Measurements from ENCODE around the gene LMAN2.
A peak's percentile ranks its signal among the peaks of the same experiment; 100 is the strongest.

The LMAN2 gene

GRCh38 chr5:177304392-177305119 is 46.9 kb downstream of the LMAN2 start:
- peak overlapping the region; percentile 90 for H3K4me3 ChIP-seq (ENCODE audit: low read depth, low read length)
- peaks cover 44% of the 10 kb centered on the region for H3K36me3 ChIP-seq
- DNase-seq = no peak
- no peaks in the 10 kb centered on the region for H3K4me1 ChIP-seq
- no peaks in the 10 kb centered on the region for H3K27me3 ChIP-seq
- no peak for TF ChIP-seq CTCF (IDR thresholded peaks at IDR 0.05; ENCODE audit: low read depth, low read length)
- no peaks in the 10 kb centered on the region for H3K9me3 ChIP-seq

- DNase-seq = no peak
- no peaks in the 10 kb centered on the region for H3K4me1 ChIP-seq
- H3K27me3 ChIP-seq = no peaks in the 10 kb centered on the region
- peak overlapping the region; percentile 90 for H3K4me3 ChIP-seq (ENCODE audit: low read depth, low read length)
- no peak for TF ChIP-seq CTCF (IDR thresholded peaks at IDR 0.05; ENCODE audit: low read depth, low read length)
- peaks cover 43% of the 10 kb centered on the region for H3K36me3 ChIP-seq
- H3K9me3 ChIP-seq = no peaks in the 10 kb centered on the region
These were observed 47.5 kb downstream of the LMAN2 start for GRCh38 chr5:177303925-177304391.

- Histone ChIP-seq H3K36me3 (peaks cover 41% of the 10 kb centered on the region), H3K4me1 (no peaks in the 10 kb centered on the region), H3K27me3 (no peaks in the 10 kb centered on the region), H3K4me3 (ENCODE audit: low read depth, low read length) (peak within 1 kb of the TSS; percentile 90), H3K9me3 (no peaks in the 10 kb centered on the region)
- peak; percentile 94 for DNase-seq
- TF ChIP-seq CTCF (IDR thresholded peaks at IDR 0.05; ENCODE audit: low read depth, low read length) = no peak; the same call in 1 of the 2 replicates
These were observed 48.1 kb downstream of the LMAN2 start, which contains the start of the genes PRELID1 and RAB24 for GRCh38 chr5:177303121-177303924. TSS of gene PRELID1 (plus strand) at chr5:177303799. CDS start at chr5:177303986, 187 bp downstream. TSS of gene RAB24 (minus strand) at chr5:177303719. CDS start at chr5:177303288, 431 bp downstream.

GRCh38 chr5:177302354-177303110 is 48.9 kb downstream of the LMAN2 start:
- no peaks in the 10 kb centered on the region for H3K9me3 ChIP-seq
- no peaks in the 10 kb centered on the region for H3K4me1 ChIP-seq
- peak overlapping the region; percentile 90 for H3K4me3 ChIP-seq (ENCODE audit: low read depth, low read length)
- TF ChIP-seq CTCF (IDR thresholded peaks at IDR 0.05; ENCODE audit: low read depth, low read length) = peak; percentile 46
- no peaks in the 10 kb centered on the region for H3K27me3 ChIP-seq
- DNase-seq = peak; percentile 47
- peaks cover 38% of the 10 kb centered on the region for H3K36me3 ChIP-seq

- Histone ChIP-seq H3K9me3 (no peaks in the 10 kb centered on the region), H3K4me3 (ENCODE audit: low read depth, low read length) (peak overlapping the region; percentile 90), H3K27me3 (no peaks in the 10 kb centered on the region), H3K4me1 (no peaks in the 10 kb centered on the region), H3K36me3 (peaks cover 32% of the 10 kb centered on the region)
- no peak for DNase-seq
- no peak for TF ChIP-seq CTCF (IDR thresholded peaks at IDR 0.05; ENCODE audit: low read depth, low read length)
These were observed 49.8 kb downstream of the LMAN2 start for GRCh38 chr5:177301503-177302165.
